HT-29 (cell line): ENCODE results near the gene TPD52L3. TPM values are rescaled to one million over a fixed set of nuclear protein-coding genes. Genes with fewer than 3 reads are reported as not detected.
A peak's percentile ranks its signal among the peaks of the same experiment; 100 is the strongest.

Source experiments
- DNase-seq: peaks from one replicate; pipeline ENCODE4 v3.0.0-alpha.2; 2015; ENCODE audit warnings: low spot score
- total RNA-seq: library from RNA; depleted of rRNA; stranded (reverse); fragments of >200 nt; shearing (Covaris generic); gene quantifications from 2 replicates; pipeline ENCODE4 v1.2.3, GENCODE V29; 2014; rRNA removed

Gene TPD52L3
- total RNA-seq: not detected in 2 replicates

DNA sequence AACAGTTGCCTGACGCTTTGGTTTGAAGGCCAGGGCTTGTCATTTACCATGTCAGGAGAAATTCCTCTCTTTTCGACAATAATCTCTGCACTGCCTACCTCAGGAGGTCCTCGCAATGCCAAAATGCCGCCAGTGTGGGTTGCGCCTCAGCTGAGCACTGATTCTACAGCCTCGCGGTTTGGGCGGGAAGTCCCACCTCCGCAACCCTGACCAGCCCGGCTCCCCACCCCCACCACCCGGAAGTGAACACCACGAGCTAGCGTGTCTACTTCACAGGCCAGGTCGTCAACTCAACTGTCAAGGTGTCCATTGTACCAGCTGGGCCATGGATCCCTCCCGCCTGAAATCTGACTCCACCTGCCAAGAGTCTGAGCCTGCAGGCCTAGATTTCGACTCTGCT is at the start of gene TPD52L3:
Gene TPD52L3 (plus strand): TSS at position 273 of the 400 bp plus-strand sequence. CDS start 221 bp downstream, outside the sequence.
- DNase-seq: no peak

- no peak for DNase-seq
These were observed 26.3 kb upstream of the TPD52L3 start for GRCh38 chr9:6301858-6302257.

DNA sequence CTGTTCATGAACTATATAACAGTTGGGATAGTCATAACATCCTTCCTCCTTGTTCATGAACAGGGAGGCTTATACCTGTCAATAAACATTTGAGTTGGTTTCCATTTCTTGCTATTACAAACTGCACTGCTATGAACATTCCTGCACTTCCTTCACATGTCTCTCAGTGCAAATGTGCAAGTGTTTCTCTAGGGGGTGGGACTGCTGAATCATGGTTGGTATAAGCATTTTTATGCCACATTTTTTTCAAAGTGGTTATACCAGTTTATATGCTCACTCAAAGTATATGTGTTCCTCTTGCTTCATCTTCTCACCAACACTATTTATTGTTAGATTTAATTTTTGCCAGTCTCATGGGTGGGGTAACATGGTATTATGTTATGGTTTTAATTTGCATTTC is 25.8 kb upstream of the TPD52L3 start:
- peak; percentile 55 for DNase-seq

- DNase-seq: no peak
These were observed 23.9 kb upstream of the TPD52L3 start for GRCh38 chr9:6304232-6304631.

GRCh38 chr9:6305954-6306563 is 22.1 kb upstream of the TPD52L3 start:
- DNase-seq: peak; percentile 69

DNA sequence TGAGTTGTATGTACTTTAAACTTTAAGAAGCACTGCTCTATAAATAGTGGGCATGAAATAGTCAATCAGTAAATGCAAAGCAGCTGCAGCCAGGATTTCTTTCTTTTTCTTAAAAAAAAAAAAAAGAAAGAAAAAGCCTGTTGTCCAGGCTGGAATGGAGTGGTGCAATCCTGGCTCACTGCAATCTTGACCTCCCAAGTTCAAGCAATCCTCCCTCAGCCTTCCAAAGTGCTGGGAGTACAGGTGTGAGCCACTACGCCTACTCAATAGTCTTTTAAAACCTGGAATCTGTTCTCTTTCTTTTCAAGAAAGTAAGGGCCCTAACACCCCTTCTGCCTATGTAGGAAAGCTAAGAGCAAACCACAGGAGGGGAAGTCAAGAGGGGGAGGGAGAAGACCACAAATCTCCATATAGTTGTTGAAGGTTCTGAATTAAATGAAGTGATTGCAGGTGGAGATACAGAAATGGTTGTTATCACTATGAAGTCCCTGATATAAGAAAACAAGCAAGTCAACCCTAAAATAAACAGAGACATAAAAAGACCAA is 20.6 kb upstream of the TPD52L3 start:
- DNase-seq: no peak

DNA sequence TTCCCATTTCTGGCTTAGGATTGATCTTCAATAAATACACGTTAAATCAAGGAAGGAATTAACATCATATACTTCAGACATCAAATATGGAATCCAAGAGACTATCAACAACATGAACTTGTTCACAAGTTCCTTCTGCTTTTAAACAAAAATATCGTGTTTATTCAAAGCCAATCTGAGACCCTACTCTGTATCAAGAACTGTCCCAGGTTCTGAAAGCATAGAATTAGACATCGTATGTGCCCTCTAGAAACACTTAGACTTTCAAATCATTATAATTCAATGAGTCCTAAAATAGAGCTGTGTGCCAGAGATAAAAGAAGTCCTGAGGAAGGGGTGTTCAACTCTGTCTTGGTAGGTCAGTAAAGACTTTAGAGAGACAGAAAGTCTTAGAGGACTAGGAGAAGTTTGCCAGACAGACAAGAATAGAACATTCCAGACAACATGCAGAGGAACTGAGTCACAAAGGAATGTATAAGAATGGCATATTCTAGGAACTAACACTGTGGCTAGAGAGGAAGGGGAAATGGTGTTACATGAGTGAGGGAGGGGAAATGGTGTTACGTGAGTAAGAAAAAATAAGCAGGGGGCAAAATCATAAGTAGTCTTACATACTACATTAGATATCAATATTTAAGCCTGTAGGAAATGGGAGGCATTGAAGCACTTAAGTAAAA is 2.9 kb downstream of the TPD52L3 start:
- no peak for DNase-seq

DNA sequence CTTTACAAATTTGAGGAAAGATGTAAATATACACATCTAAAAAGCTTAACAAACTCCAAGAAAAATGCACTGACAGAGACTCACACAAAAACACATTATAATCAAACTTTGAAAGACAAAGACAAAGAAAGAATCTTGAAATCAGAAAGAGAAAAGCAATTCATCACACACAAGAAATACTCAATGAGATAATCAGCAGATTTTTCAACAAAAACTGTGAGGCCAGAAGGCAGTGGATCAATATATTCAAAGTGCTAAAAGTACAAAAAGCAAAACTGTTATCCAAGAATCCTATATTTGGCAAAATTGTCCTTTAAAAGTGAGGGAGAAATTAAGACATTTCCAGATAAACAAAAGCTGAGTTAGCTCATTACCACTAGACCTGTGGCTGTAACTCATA is 6.1 kb downstream of the TPD52L3 start:
- no peak for DNase-seq

DNA sequence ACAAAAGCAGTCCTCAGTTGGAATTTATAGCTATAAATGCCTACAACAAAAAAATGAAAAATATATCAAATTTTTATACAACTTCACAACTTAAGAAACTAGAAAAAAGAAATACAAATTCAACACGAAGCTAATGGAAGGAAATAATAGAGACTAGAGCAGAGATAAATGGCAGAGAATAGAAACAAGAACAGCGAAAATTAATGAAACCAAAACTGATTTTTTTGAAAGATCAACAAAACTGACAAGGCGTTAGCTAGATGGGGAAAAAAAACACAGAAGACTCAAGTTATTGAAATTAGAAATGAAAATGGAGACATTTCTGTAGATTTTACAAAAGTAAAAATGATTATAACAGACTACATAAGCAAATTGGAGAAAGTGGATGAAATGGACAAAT is 20.6 kb downstream of the TPD52L3 start:
- no peak for DNase-seq

DNA sequence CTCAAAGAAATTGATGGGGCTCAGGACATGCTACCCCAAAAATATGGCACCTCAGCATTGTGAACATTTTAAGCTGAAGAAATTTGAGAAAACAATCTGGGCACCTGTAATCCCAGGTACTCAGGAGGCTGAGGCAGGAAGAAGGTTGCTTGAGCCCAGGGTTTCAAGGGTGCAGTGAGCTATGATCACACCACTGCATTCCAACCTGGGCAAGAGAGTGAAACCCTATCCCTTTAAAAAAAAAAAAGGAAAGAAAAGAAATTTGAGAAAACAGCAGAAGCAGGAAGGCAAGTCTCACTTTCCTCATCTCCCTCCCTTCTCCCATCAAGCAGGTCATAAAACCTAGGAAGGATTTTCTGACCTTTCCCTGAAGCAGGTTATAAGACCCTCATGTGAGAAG is 23.6 kb downstream of the TPD52L3 start:
- DNase-seq: no peak

- DNase-seq: peak; percentile 68
These were observed 26.0 kb downstream of the TPD52L3 start for GRCh38 chr9:6354072-6354686.

DNA sequence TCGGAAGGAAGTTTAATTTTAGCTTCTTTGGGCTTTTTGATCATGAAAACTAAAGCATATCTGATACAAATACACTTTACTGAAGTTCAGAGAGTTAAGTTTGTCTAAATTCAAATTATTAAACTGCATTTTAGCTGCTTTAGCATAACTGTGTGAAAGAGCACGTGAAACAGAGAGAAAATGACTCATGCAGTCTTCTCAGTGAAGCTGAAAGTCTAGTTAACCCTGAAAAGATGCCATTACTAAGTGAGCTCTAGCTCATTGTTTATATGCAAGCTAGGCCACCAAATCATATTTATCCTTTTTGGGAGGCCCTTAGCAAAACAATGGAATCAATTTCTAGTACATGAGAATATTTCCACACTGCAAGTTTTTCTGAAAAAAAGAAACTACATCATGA is 27.6 kb downstream of the TPD52L3 start:
- no peak for DNase-seq

DNA sequence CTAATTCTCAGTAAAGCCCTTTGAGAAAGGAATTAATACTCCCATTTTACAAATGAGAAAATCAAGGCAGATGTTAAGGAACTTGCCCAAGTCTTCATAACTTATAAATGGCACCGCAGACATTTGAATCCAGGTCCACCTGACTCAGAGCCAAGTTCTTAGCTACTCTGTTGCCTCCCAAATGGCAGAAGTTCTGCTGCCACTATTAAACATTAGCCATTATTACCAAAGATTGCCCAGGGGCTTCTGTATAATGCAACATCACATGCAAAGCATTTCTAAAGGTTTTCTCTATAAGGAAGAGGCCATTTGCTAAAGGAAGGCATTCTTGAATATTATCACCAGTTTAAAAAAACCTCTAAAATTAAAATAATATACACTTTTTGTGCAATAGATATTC is 28.3 kb downstream of the TPD52L3 start:
- DNase-seq: no peak

GRCh38 chr9:6356904-6357303 is 28.7 kb downstream of the TPD52L3 start:
- DNase-seq: no peak

- no peak for DNase-seq
These were observed 39.1 kb downstream of the TPD52L3 start for GRCh38 chr9:6367128-6367890.

GRCh38 chr9:6368831-6369230 is 40.7 kb downstream of the TPD52L3 start:
- DNase-seq: no peak

Other genes with a start within 250 kb of the TPD52L3 start
- gene IL33, start 112.6 kb upstream of the TPD52L3 start, total RNA-seq: 0.03 and 0.05 TPM in 2 replicates
- 27.8 and 31.2 TPM in 2 replicates for gene UHRF2, start 84.8 kb downstream of the TPD52L3 start, total RNA-seq